Stimulated activated CD8-positive, alpha-beta memory T cell treated with anti-CD3 and anti-CD28 coated beads, Interleukin-12 subunit alpha, Interleukin-12 subunit beta, amount 100 ng/mL, for 24 hours (primary cell): ENCODE data around the gene COL13A1.

Source experiments
- DNase-seq: peaks from one replicate; pipeline ENCODE4 v3.0.0-alpha.2; 2020; ENCODE audit errors: extremely low read depth

The COL13A1 gene

DNA sequence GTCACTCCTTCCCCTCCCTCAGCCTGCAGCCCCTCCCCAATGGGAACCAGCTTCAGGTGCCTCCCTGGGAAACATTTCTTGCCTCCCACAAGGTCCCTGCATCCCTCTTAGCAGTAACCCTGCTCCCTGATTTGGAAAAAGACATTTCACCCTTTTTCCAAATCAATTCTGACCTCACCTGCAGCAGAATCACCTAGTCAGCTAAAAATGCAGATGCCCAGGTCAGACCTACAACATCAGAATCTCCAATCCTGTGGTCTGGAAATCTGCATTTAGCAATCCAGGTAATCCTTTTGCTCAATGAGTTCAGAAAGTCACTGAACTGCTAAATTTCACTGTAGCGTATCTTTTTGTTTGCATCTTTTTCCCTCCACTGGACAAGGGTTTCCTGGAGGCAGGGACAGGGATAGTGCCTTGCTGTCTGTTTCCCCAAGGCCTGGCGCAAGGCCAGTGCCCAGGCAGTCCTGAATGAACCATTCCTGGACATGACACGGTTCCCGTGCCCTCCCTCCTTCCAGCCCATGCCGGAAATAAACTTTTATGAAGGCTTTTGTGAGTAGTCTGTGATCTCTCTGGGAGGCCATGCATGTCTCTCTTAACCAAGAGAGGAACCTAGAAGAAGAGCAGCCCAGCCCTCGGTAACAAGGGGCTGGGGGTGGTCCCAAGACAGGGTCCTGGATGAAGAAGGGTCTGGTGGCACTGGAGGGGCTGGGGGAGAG lies 44.0 kb downstream of the COL13A1 start:
- no peak for DNase-seq

DNA sequence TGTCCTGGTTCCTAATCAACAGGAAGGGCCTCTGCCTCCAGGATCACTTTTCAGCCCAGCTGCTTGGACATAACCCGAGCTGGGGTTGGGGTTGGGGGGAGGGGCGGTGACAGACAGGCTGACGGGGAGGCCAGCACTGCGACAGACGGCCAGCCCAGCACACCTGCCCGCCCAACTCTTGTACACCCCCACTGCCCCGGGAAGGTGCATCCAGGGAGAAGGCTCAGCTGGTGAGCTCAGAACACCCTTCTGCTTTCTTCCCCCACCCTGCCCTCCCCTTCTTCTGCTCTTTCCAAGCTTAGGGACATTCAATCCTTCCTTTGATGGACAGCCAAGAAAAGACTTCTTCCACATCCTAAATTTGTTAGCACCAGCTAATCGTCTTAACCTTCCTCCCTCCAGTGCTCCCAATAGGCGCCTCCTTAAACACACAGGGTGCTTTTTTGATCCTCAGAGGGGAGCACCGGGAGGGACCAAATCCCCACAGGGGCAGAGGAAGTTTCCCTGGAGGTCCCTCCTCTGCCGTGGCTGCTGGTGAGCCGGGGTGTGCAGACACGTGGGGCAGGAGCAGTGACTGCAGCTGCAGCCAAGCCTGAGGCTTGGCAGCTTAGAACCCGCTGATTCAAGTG lies 44.7 kb downstream of the COL13A1 start:
- DNase-seq = no peak

GRCh38 chr10:69847458-69847857 lies 45.8 kb downstream of the COL13A1 start:
- DNase-seq = no peak

DNA sequence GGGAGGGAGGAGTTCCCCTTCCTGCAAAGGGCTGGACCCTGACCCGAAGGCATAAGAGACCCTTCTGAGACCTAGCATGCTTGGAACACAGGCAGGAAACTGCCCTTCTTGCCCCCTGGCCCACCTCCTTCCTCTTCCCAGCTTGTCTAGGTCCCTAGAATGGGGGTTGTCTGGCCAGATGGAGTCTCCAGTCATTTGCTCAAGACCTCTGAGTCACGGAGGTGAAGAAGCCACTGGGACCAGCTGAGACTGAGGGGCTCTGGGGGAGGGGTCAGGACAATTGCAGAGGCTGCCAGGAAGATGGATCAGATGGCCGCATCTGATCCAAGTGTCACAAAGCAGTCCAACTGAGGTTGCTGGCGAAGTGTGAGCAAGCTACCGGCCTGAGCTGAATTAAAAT lies 46.2 kb downstream of the COL13A1 start:
- no peak for DNase-seq

- DNase-seq = no peak
Observed at GRCh38 chr10:69848454-69848853, 46.7 kb downstream of the COL13A1 start.

GRCh38 chr10:69849825-69850224 lies 48.1 kb downstream of the COL13A1 start:
- no peak for DNase-seq

GRCh38 chr10:69850440-69850839 lies 48.7 kb downstream of the COL13A1 start:
- no peak for DNase-seq

DNA sequence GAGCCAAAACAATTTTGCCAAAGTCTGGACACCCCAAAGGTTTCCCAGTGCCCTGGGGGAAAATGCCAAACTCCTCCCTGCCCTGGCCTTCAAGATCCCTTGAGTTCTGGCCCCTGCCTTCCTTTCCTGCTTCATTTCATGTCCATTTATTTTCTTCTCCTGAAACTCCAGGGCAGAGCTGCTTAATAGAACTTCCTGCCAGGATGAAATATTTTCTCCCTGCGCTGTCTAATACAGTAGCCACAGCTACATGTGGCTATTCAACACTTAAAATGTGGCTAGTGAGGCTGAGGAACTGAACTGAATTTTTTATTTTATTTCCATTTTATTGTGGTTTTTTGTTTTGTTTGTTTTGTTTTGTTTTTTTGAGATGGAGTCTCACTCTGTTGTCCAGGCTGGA lies 49.6 kb downstream of the COL13A1 start:
- DNase-seq = no peak

GRCh38 chr10:69853064-69853463 lies 51.4 kb downstream of the COL13A1 start:
- DNase-seq = no peak

DNA sequence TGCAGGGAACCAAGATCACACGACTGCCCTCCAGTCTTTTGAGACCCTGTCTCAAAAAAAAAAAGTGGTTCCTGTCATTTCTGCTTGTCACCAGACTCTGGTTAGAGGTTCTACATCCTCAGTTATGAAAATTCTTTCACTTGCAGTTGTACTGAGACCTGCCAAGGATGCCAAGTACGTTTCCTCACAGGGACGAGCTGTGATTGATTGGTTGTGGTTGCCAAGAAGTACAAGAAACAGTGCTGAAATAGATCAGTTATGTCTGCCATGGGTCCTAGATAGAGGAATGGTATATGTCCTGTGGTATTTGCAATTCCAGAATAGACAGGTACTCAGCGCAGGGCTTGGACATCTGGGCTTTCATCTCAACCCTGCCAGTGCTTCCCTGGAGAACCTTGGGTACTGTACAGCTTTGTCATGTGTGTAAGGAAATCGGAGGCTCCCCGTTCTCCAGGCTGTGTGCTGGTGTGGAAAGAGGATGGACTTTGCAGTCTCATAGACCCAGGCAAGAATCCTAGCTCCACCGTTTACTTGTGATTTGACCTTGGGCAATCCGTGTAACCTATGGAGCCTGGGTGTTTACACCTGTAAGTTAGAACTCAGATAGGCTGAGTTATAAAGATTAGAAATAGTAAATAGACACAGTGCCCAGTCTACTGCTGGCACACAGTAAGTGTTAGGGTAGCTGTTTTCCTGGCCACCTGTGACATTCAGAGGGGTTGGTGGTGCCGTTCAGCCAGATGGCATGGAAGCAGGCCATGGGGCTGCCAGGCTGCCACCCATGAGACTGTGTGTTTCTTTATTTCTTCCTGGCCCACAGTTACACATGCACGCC lies 53.0 kb downstream of the COL13A1 start:
- no peak for DNase-seq

- DNase-seq = no peak
Observed at GRCh38 chr10:69855346-69856111, 53.8 kb downstream of the COL13A1 start.

- no peak for DNase-seq
Observed at GRCh38 chr10:69856601-69857166, 55.0 kb downstream of the COL13A1 start.

GRCh38 chr10:69858201-69858600 lies 56.5 kb downstream of the COL13A1 start:
- no peak for DNase-seq

DNA sequence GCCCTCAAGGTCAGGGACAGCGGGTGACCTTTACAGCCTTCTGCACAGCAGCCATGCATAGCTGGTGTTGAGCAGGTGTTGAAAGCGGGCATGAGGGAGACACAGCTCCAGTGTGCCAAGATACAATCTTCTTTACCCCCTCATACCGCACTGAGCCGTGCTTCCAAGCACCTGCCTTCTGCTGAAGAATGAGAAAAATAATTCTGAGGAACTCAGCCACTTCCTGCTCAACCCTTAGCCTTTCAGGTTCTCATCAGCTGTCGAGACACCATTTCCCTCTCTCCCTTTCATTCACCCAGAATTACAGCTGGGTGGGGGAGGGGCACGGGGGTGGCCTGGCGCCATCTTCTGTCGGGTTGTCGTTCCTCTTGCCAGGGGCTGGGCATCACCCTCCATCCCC lies 58.6 kb downstream of the COL13A1 start:
- no peak for DNase-seq

DNA sequence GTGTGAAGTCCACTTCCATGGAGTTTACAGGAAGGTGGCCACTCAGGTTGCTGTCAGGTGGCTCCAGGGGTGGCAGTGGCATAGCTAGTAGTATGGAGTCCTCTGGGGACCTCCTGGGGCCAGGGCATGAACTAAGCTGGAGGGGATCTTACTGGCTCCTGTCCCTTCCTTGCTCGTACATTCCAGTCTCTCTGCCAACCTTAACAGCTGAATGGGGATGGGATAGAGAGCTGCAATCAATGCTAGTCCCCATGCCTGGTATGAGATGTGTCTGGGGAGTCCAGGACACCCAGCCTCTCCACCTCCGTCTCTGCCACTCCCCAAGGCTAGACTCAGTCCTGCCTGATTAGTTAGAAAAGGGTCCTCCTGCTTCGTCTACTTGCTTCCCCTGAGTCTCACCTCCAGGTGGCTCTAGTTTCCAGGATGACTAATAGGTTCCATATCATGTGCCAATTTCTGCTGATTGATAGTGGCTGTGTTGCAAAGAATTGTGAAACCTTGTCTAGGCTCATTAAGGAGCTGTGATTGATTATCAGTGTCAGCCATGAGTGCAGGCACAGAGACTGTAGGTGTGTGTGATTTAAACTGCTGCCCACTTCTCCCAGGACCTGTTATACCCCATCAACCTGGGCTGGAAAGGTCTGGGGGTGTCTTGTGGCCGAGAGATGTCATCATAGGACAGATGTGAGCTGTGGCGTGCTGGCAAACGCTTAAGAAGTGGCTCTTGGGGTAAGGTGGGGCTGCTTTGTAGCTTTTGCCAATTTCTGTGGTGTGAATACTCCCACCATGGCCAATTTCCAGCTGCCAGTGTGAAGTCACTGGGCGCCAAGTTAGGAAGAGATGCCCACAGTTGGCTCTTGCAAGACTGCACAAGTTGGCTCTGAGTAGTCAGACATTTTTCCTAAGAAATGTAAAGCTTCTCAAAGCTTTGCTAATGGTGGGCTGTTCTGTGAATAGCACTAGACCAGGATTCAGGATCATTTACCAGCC lies 59.8 kb downstream of the COL13A1 start:
- no peak for DNase-seq

GRCh38 chr10:69862882-69863530 lies 61.3 kb downstream of the COL13A1 start:
- DNase-seq = no peak

DNA sequence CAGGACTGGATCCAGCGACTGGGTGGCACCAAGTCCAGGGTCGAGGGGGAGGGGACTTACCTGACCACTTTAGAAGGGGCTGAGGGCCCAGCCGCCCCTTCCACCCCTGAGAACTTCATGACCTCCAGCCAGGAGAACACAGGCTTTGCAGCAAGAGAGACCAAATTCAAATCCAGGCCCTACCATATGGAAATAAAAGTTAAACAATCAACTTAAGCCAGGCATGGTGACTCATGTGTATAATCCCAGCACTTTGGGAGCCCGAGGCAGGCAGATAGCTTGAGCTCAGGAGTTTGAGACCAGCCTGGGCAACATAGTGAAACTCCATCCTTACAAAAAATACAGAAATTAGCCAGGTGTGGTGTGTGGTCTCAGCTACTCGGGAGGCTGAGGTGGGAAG lies 61.9 kb downstream of the COL13A1 start:
- no peak for DNase-seq

GRCh38 chr10:69864321-69864720 lies 62.6 kb downstream of the COL13A1 start:
- DNase-seq = no peak

DNA sequence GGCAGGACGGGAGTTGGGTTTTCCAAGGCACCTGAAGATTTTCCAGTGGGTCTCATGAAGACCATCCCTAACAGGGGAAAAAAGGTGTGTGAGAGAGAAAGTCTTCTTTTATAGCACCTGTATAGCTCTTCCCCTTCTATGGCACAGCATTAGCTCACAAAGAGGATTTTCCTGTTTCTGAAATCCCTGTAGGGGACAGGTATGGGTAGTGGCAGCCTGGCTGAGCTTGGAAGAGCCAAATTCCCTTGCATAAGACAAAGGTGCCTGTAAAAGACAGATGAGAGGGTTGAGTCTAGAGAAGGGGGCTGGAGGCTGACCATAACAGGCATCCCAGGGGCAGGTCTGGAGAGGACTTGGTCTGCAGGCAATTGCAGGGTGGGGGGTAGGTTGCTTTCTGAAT lies 63.7 kb downstream of the COL13A1 start:
- no peak for DNase-seq

GRCh38 chr10:69866246-69866687 lies 64.6 kb downstream of the COL13A1 start:
- no peak for DNase-seq
